MCF 10A (cell line): ENCODE measurements around the gene LAMA3. TPM values are rescaled to one million over a fixed set of nuclear protein-coding genes. Genes with fewer than 3 reads are reported as not detected.

Experiments used
- BruUV-seq: library from RNA; stranded (reverse); fragments of 400-500 nt; replicated peaks from 2 replicates; lab custom pipeline; 2021; lab: Mats Ljungman, UMichigan
- CTCF ChIA-PET: fragments of 300-600 bp; sonication (Branson Sonifier 250); formaldehyde crosslinking; extraction: SDS; loops from one replicate; lab custom pipeline; 2021; ENCODE audit warnings: antibody characterized with exemption, inconsistent platforms; lab: Yijun Ruan, JAX
- POLR2A ChIA-PET: fragments of 300-600, 350-650 bp; sonication (Branson Sonifier 250); formaldehyde crosslinking; extraction: SDS; loops from one replicate; lab custom pipeline; 2020; ENCODE audit warnings: antibody characterized with exemption, inconsistent platforms; lab: Yijun Ruan, JAX
- DNase-seq: peaks from one replicate; pipeline ENCODE4 v3.0.0-alpha.2; 2018; ENCODE audit not compliant: unreplicated experiment
- H3K27ac Mint-ChIP-seq: one replicate; pipeline ENCODE4 v1.8.0; 2022; ENCODE audit warnings: mild to moderate bottlenecking, low read depth, mixed read lengths; ENCODE audit not compliant: unreplicated experiment
- H3K27me3 Mint-ChIP-seq: one replicate; pipeline ENCODE4 v1.8.0; 2022; ENCODE audit warnings: mixed read lengths; ENCODE audit not compliant: insufficient read depth, unreplicated experiment
- H3K36me3 Mint-ChIP-seq: one replicate; pipeline ENCODE4 v1.8.0; 2022; ENCODE audit warnings: mild to moderate bottlenecking, moderate library complexity, mixed read lengths; ENCODE audit not compliant: insufficient read depth, unreplicated experiment
- H3K4me1 Mint-ChIP-seq: one replicate; pipeline ENCODE4 v1.8.0; 2022; ENCODE audit warnings: mixed read lengths; ENCODE audit not compliant: insufficient read depth, unreplicated experiment
- H3K4me3 Mint-ChIP-seq: one replicate; pipeline ENCODE4 v1.8.0; 2022; ENCODE audit warnings: mild to moderate bottlenecking, moderate library complexity, mixed read lengths; ENCODE audit not compliant: unreplicated experiment
- H3K9me3 Mint-ChIP-seq: one replicate; pipeline ENCODE4 v1.8.0; 2022; ENCODE audit warnings: mixed read lengths; ENCODE audit not compliant: unreplicated experiment
- CTCF ChIP-seq: fragments of 200-600 bp; IDR thresholded peaks from one replicate; pipeline ENCODE4 v1.8.0; 2022; ENCODE audit warnings: antibody characterized with exemption, mild to moderate bottlenecking; ENCODE audit not compliant: unreplicated experiment
- intact Hi-C: fragments of 100-400 bp; cut with micrococcal nuclease; formaldehyde crosslinking; loops from 2 replicates; pipeline ENCODE4 v1.14.1; 2022
- total RNA-seq: library from RNA; stranded (reverse); gene quantifications from 2 replicates; pipeline ENCODE4 v1.2.3, GENCODE V29; 2022

The LAMA3 gene
- total RNA-seq, 1 experiment from 2014 or later = 371 TPM

- no peak overlapping the region for H3K4me3 Mint-ChIP-seq
- no peak overlapping the region for H3K27ac Mint-ChIP-seq
- no peaks in the 10 kb centered on the region for H3K9me3 Mint-ChIP-seq
- ChIA-PET POLR2A (no interaction called here), CTCF (interaction anchor here (0.7 kb wide), 1 partner anchor 76 kb away, joined by 3 read pairs; no protein-coding TSS in a partner anchor)
- no peak for DNase-seq
- H3K36me3 Mint-ChIP-seq = no peaks in the 10 kb centered on the region
- no TSS peak for BruUV-seq
- intact Hi-C loops = no loop called here
- TF ChIP-seq CTCF = no peak
- no peaks in the 10 kb centered on the region for H3K27me3 Mint-ChIP-seq
- H3K4me1 Mint-ChIP-seq = no peaks in the 10 kb centered on the region
Measured at GRCh38 chr18:23778828-23779227, 89.6 kb downstream of the LAMA3 start.

GRCh38 chr18:23779696-23780303 lies 90.5 kb downstream of the LAMA3 start:
- CTCF ChIA-PET = interaction anchor here (0.5 to 0.7 kb wide), 2 partner anchors 77 to 1528 kb away, joined by 3 to 4 read pairs; no protein-coding TSS in a partner anchor
- no peak overlapping the region for H3K27ac Mint-ChIP-seq
- BruUV-seq = no TSS peak

GRCh38 chr18:23784832-23785245 lies 95.6 kb downstream of the LAMA3 start:
- TF ChIP-seq CTCF = no peak
- Mint-ChIP-seq H3K9me3 (peaks cover 7% of the 10 kb centered on the region), H3K4me3 (no peak overlapping the region), H3K27me3 (no peaks in the 10 kb centered on the region), H3K4me1 (no peaks in the 10 kb centered on the region), H3K36me3 (no peaks in the 10 kb centered on the region), H3K27ac (no peak overlapping the region)
- CTCF ChIA-PET = interaction anchor here (0.6 to 1.4 kb wide), 2 partner anchors 82 to 1028 kb away, joined by 3 to 5 read pairs; no protein-coding TSS in a partner anchor
- DNase-seq = no peak
- POLR2A ChIA-PET = no interaction called here
- BruUV-seq = no TSS peak
- intact Hi-C loops = no loop called here

More at GRCh38 chr18:23779696-23780303, 90.5 kb downstream of the LAMA3 start:
- intact Hi-C loops = no loop called here
- Mint-ChIP-seq H3K9me3 (no peaks in the 10 kb centered on the region), H3K36me3 (no peaks in the 10 kb centered on the region), H3K27me3 (no peaks in the 10 kb centered on the region), H3K4me1 (no peaks in the 10 kb centered on the region), H3K4me3 (no peak overlapping the region)
- POLR2A ChIA-PET = interaction anchor here (0.6 kb wide), 1 partner anchor 10 kb away, joined by 4 read pairs; no protein-coding TSS in a partner anchor
- peak; percentile 44 for DNase-seq
- no peak for TF ChIP-seq CTCF

GRCh38 chr18:23793051-23793450 lies 103.8 kb downstream of the LAMA3 start:
- no peaks in the 10 kb centered on the region for H3K36me3 Mint-ChIP-seq
- H3K4me1 Mint-ChIP-seq = no peaks in the 10 kb centered on the region
- no peak overlapping the region for H3K4me3 Mint-ChIP-seq

More at GRCh38 chr18:23793051-23793450, 103.8 kb downstream of the LAMA3 start:
- ChIA-PET POLR2A (no interaction called here), CTCF (interaction anchor here (0.5 to 1.1 kb wide), 2 partner anchors 10 to 171 kb away, joined by 3 read pairs; no protein-coding TSS in a partner anchor)
- no peak for TF ChIP-seq CTCF
- DNase-seq = no peak
- Mint-ChIP-seq H3K27me3 (no peaks in the 10 kb centered on the region), H3K27ac (no peak overlapping the region), H3K9me3 (no peaks in the 10 kb centered on the region)
- intact Hi-C loops = no loop called here
- no TSS peak for BruUV-seq
